ENCODE results near the gene IL17C. TPM values are rescaled to one million over a fixed set of nuclear protein-coding genes. Genes with fewer than 3 reads are reported as not detected.

The IL17C gene
- total RNA-seq, 1 experiment from 2014 or later, result 1.9 TPM

DNA sequence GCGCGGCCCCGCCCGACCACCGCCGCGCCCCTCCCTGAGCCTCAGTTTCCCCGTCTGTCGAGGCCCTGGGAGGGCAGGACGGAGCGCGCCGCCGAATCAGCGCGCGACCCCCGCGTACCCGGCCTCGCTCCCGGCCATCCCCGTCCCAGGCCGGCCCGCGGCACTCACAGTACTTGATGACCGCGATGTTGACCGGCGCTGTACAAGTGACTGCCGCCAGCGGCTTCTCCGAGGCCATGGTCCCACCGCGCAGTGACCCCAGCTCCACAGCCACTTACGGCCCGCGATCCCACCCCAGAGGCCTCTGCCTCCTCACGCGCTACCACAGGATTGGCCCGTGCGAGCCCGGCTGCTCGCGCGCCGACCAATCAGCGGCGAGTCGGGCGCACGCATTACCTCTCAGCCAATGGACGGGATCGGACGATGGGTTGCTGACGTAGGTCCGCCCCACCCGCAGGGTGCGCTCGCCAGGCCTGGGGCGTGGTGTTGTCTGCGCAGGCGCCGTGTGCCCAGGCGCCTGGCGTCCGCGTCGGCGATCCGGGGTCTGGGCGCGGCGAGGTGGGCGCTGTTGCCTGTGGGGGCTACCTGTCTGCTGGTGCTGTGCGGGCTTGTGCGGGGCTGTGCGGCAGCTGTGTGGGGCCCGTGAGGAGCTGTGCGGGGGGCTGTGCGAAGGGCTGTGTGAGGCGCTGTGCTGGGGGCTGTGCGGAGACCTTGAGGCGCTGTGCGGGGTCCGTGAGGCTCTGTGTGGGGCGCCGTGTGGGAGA lies 24.7 kb downstream of the IL17C start, which contains the start of gene MVD (continued):
- TF ChIP-seq, protein P1, sequence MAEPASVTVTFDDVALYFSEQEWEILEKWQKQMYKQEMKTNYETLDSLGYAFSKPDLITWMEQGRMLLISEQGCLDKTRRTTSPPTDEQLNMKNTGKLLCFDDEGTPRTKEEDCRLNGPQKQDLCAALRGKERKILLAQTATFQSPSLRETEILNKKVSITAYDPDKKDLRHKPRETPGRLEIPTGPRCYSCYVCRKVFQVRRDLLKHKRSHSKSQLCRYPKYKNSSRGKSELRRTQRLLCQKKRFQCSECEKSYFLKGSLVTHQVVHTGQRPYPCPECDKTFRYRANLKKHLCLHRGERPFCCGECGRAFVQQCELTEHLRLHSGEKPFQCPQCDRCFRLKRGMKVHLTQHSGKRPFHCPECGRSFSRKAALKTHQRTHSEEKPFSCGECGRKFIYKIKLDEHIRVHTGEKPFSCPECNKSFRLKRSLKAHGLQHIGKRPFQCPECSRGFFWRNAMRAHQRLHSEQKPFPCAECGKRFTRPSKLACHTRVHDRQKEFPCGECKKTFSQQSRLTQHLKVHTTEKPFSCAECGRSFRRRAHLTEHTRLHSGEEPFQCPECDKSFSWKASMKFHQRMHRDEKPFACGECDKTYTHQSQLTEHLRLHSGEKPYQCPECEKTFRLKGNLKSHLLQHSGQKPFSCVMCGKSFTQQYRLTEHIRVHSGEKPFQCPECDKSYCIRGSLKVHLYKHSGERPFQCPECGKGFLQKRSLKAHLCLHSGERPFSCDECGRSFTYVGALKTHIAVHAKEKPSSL (CRISPR knock-in tag; conservative IDR thresholded peaks at IDR 0.05), result no peak
- TF ChIP-seq TP53 (CRISPR knock-in tag; IDR thresholded peaks at IDR 0.05) (no peak), ZNF671 (CRISPR knock-in tag; IDR thresholded peaks at IDR 0.05) (no peak), ZNF138 (CRISPR knock-in tag; conservative IDR thresholded peaks at IDR 0.05) (no peak), FOXP1 (CRISPR knock-in tag; IDR thresholded peaks at IDR 0.05; ENCODE audit: borderline replicate concordance) (no peak; the same call in 1 of the 2 replicates), EMX1 (CRISPR knock-in tag; IDR thresholded peaks at IDR 0.05) (no peak), ZBTB21 (CRISPR knock-in tag; IDR thresholded peaks at IDR 0.05; ENCODE audit: borderline replicate concordance) (no peak), ELF4 (CRISPR knock-in tag; IDR thresholded peaks at IDR 0.05; ENCODE audit: low read depth) (no peak), ZNF219 (CRISPR knock-in tag; IDR thresholded peaks at IDR 0.05; ENCODE audit: borderline replicate concordance) (no peak), GABPB1 (CRISPR knock-in tag; IDR thresholded peaks at IDR 0.05) (0 out of 2 replicates have a peak, but pooled peaks have one; percentile 60), RORB (CRISPR knock-in tag; IDR thresholded peaks at IDR 0.05) (no peak), GRHL2 (CRISPR knock-in tag; IDR thresholded peaks at IDR 0.05; ENCODE audit: insufficient replicate concordance, severe bottlenecking) (no peak), NR3C1 (CRISPR knock-in tag; conservative IDR thresholded peaks at IDR 0.05; ENCODE audit: low read depth) (no peak), ZNF121 (CRISPR knock-in tag; IDR thresholded peaks at IDR 0.05) (no peak), CBFB (CRISPR knock-in tag; IDR thresholded peaks at IDR 0.05; ENCODE audit: low read depth) (no peak), NFATC4 (CRISPR knock-in tag; IDR thresholded peaks at IDR 0.05) (no peak), JAZF1 (CRISPR knock-in tag; IDR thresholded peaks at IDR 0.05) (no peak)
- TF ChIP-seq, protein P2, sequence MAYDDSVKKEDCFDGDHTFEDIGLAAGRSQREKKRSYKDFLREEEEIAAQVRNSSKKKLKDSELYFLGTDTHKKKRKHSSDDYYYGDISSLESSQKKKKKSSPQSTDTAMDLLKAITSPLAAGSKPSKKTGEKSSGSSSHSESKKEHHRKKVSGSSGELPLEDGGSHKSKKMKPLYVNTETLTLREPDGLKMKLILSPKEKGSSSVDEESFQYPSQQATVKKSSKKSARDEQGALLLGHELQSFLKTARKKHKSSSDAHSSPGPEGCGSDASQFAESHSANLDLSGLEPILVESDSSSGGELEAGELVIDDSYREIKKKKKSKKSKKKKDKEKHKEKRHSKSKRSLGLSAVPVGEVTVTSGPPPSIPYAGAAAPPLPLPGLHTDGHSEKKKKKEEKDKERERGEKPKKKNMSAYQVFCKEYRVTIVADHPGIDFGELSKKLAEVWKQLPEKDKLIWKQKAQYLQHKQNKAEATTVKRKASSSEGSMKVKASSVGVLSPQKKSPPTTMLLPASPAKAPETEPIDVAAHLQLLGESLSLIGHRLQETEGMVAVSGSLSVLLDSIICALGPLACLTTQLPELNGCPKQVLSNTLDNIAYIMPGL (CRISPR knock-in tag; IDR thresholded peaks at IDR 0.05), result peak; percentile 59; the same call in 1 of the 2 replicates
- TF ChIP-seq, protein P3, sequence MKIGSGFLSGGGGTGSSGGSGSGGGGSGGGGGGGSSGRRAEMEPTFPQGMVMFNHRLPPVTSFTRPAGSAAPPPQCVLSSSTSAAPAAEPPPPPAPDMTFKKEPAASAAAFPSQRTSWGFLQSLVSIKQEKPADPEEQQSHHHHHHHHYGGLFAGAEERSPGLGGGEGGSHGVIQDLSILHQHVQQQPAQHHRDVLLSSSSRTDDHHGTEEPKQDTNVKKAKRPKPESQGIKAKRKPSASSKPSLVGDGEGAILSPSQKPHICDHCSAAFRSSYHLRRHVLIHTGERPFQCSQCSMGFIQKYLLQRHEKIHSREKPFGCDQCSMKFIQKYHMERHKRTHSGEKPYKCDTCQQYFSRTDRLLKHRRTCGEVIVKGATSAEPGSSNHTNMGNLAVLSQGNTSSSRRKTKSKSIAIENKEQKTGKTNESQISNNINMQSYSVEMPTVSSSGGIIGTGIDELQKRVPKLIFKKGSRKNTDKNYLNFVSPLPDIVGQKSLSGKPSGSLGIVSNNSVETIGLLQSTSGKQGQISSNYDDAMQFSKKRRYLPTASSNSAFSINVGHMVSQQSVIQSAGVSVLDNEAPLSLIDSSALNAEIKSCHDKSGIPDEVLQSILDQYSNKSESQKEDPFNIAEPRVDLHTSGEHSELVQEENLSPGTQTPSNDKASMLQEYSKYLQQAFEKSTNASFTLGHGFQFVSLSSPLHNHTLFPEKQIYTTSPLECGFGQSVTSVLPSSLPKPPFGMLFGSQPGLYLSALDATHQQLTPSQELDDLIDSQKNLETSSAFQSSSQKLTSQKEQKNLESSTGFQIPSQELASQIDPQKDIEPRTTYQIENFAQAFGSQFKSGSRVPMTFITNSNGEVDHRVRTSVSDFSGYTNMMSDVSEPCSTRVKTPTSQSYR (CRISPR knock-in tag; IDR thresholded peaks at IDR 0.05), result no peak
- TF ChIP-seq, protein P4, sequence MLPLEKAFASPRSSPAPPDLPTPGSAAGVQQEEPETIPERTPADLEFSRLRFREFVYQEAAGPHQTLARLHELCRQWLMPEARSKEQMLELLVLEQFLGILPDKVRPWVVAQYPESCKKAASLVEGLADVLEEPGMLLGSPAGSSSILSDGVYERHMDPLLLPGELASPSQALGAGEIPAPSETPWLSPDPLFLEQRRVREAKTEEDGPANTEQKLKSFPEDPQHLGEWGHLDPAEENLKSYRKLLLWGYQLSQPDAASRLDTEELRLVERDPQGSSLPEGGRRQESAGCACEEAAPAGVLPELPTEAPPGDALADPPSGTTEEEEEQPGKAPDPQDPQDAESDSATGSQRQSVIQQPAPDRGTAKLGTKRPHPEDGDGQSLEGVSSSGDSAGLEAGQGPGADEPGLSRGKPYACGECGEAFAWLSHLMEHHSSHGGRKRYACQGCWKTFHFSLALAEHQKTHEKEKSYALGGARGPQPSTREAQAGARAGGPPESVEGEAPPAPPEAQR (CRISPR knock-in tag; IDR thresholded peaks at IDR 0.05), result no peak
- TF ChIP-seq, protein P5, sequence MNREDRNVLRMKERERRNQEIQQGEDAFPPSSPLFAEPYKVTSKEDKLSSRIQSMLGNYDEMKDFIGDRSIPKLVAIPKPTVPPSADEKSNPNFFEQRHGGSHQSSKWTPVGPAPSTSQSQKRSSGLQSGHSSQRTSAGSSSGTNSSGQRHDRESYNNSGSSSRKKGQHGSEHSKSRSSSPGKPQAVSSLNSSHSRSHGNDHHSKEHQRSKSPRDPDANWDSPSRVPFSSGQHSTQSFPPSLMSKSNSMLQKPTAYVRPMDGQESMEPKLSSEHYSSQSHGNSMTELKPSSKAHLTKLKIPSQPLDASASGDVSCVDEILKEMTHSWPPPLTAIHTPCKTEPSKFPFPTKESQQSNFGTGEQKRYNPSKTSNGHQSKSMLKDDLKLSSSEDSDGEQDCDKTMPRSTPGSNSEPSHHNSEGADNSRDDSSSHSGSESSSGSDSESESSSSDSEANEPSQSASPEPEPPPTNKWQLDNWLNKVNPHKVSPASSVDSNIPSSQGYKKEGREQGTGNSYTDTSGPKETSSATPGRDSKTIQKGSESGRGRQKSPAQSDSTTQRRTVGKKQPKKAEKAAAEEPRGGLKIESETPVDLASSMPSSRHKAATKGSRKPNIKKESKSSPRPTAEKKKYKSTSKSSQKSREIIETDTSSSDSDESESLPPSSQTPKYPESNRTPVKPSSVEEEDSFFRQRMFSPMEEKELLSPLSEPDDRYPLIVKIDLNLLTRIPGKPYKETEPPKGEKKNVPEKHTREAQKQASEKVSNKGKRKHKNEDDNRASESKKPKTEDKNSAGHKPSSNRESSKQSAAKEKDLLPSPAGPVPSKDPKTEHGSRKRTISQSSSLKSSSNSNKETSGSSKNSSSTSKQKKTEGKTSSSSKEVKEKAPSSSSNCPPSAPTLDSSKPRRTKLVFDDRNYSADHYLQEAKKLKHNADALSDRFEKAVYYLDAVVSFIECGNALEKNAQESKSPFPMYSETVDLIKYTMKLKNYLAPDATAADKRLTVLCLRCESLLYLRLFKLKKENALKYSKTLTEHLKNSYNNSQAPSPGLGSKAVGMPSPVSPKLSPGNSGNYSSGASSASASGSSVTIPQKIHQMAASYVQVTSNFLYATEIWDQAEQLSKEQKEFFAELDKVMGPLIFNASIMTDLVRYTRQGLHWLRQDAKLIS (CRISPR knock-in tag; IDR thresholded peaks at IDR 0.05; ENCODE audit: borderline replicate concordance), result no peak
- TF ChIP-seq, protein P6, sequence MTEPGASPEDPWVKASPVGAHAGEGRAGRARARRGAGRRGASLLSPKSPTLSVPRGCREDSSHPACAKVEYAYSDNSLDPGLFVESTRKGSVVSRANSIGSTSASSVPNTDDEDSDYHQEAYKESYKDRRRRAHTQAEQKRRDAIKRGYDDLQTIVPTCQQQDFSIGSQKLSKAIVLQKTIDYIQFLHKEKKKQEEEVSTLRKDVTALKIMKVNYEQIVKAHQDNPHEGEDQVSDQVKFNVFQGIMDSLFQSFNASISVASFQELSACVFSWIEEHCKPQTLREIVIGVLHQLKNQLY (CRISPR knock-in tag; IDR thresholded peaks at IDR 0.05), result no peak
- TF ChIP-seq, protein P7, sequence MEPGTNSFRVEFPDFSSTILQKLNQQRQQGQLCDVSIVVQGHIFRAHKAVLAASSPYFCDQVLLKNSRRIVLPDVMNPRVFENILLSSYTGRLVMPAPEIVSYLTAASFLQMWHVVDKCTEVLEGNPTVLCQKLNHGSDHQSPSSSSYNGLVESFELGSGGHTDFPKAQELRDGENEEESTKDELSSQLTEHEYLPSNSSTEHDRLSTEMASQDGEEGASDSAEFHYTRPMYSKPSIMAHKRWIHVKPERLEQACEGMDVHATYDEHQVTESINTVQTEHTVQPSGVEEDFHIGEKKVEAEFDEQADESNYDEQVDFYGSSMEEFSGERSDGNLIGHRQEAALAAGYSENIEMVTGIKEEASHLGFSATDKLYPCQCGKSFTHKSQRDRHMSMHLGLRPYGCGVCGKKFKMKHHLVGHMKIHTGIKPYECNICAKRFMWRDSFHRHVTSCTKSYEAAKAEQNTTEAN (CRISPR knock-in tag; IDR thresholded peaks at IDR 0.05), result peak; percentile 44; the same call in 1 of the 2 replicates
- TF ChIP-seq, protein P8, sequence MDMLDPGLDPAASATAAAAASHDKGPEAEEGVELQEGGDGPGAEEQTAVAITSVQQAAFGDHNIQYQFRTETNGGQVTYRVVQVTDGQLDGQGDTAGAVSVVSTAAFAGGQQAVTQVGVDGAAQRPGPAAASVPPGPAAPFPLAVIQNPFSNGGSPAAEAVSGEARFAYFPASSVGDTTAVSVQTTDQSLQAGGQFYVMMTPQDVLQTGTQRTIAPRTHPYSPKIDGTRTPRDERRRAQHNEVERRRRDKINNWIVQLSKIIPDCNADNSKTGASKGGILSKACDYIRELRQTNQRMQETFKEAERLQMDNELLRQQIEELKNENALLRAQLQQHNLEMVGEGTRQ (CRISPR knock-in tag; IDR thresholded peaks at IDR 0.05), result no peak; the same call in 1 of the 2 replicates
